Keratinocyte (primary cell): ENCODE measurements around the gene C22orf15.

Experiments used
- CTCF ChIP-seq, 3 experiments: IDR thresholded peaks in 1 of 3; conservative IDR thresholded peaks in 1 of 3; optimal IDR thresholded peaks in 1 of 3; 2 replicates in 2 of 3; 3 replicates in 1 of 3; pipeline versions ENCODE3 to v1.5.1; 2011; ENCODE audit warnings: low read length in 3 of 3, mild to moderate bottlenecking in 3 of 3, moderate library complexity in 2 of 3, control low read depth in 1 of 3, inconsistent platforms in 1 of 3; ENCODE audit not compliant: insufficient read depth in 2 of 3; ENCODE audit errors: extremely low read depth in 1 of 3
- EZH2 ChIP-seq: IDR thresholded peaks from one replicate; pipeline ENCODE4 v1.6.1; 2012; ENCODE audit warnings: inconsistent platforms, mild to moderate bottlenecking, low read length, moderate library complexity

GRCh38 chr22:23752090-23752691 is 10.6 kb upstream of the C22orf15 start:
- TF ChIP-seq CTCF (optimal IDR thresholded peaks at IDR 0.05 in 1 of 3, IDR thresholded peaks at IDR 0.05 in 1 of 3, conservative IDR thresholded peaks at IDR 0.05 in 1 of 3; ENCODE audit: extremely low read depth in 1 of 3, insufficient read depth in 2 of 3, low read length in 3 of 3) (no peak), EZH2 (no peak)
